GM23248 (cell line): ENCODE results near the gene EVA1B. TPM values are rescaled to one million over a fixed set of nuclear protein-coding genes. Genes with fewer than 3 reads are reported as not detected.

Experiments used
- DNase-seq: peaks from one replicate; pipeline ENCODE4 v3.0.0-alpha.2; 2015
- H2AFZ ChIP-seq: fragments of 200-600 bp; sonication (generic); 2 replicates; pipeline ENCODE4 v1.6.1; 2016; ENCODE audit warnings: antibody characterized with exemption
- H3F3A ChIP-seq: fragments of 200-600 bp; sonication (generic); 2 replicates; pipeline ENCODE4 v1.6.1; 2016; ENCODE audit warnings: mild to moderate bottlenecking, antibody characterized with exemption, mixed run types; ENCODE audit not compliant: insufficient read depth
- H3K27ac ChIP-seq: fragments of 200-600 bp; sonication (generic); 2 replicates; pipeline ENCODE4 v1.5.1; 2016; ENCODE audit warnings: mild to moderate bottlenecking
- H3K27me3 ChIP-seq: fragments of 200-600 bp; sonication (generic); replicated peaks from 2 replicates; pipeline ENCODE4 v1.6.1; 2016; ENCODE audit warnings: mild to moderate bottlenecking; ENCODE audit not compliant: insufficient read depth
- H3K36me3 ChIP-seq: fragments of 200-600 bp; sonication (generic); 2 replicates; pipeline ENCODE4 v1.6.1; 2016; ENCODE audit warnings: low read depth, mild to moderate bottlenecking
- H3K4me1 ChIP-seq: fragments of 200-600 bp; sonication (generic); 2 replicates; pipeline ENCODE4 v1.6.1; 2016; ENCODE audit warnings: mild to moderate bottlenecking; ENCODE audit not compliant: insufficient read depth
- H3K4me2 ChIP-seq: fragments of 200-600 bp; sonication (generic); one replicate; pipeline ENCODE4 v1.6.1; 2016; ENCODE audit warnings: mild to moderate bottlenecking; ENCODE audit not compliant: unreplicated experiment
- H3K4me3 ChIP-seq: fragments of 200-600 bp; sonication (generic); 2 replicates; pipeline ENCODE4 v1.5.1; 2016; ENCODE audit warnings: mild to moderate bottlenecking
- H3K79me2 ChIP-seq: fragments of 200-600 bp; sonication (generic); 2 replicates; pipeline ENCODE4 v1.6.1; 2016; ENCODE audit warnings: mild to moderate bottlenecking; ENCODE audit not compliant: insufficient read depth
- H3K9ac ChIP-seq: fragments of 200-600 bp; sonication (generic); 2 replicates; pipeline ENCODE4 v1.6.1; 2016; ENCODE audit warnings: mild to moderate bottlenecking
- H3K9me2 ChIP-seq: fragments of 200-600 bp; sonication (generic); 2 replicates; pipeline ENCODE4 v1.6.1; 2016; ENCODE audit warnings: mixed run types, mild to moderate bottlenecking, moderate library complexity; ENCODE audit not compliant: insufficient read depth
- H3K9me3 ChIP-seq: fragments of 200-600 bp; sonication (generic); one replicate; pipeline ENCODE4 v1.6.1; 2017; ENCODE audit warnings: low read depth
- H4K20me1 ChIP-seq: fragments of 200-600 bp; sonication (generic); 2 replicates; pipeline ENCODE4 v1.6.0; 2016; ENCODE audit not compliant: insufficient read depth
- EZH2 ChIP-seq: fragments of 200-600 bp; sonication (generic); IDR thresholded peaks from 2 replicates; pipeline ENCODE4 v1.6.1; 2018; ENCODE audit warnings: antibody characterized with exemption, mild to moderate bottlenecking; ENCODE audit not compliant: insufficient read depth, poor library complexity, severe bottlenecking
- EZH2phosphoT487 ChIP-seq: fragments of 200-600 bp; sonication (generic); IDR thresholded peaks from 2 replicates; pipeline ENCODE4 v1.6.1; 2018; ENCODE audit warnings: antibody characterized with exemption, moderate library complexity, mild to moderate bottlenecking, low read depth; ENCODE audit not compliant: insufficient read depth
- WGBS, 2 experiments: methylation state at CpG; one replicate each; pipeline ENCODE4 v1.1.6; 2015 to 2017; ENCODE audit warnings: low lambda C conversion rate in 2 of 2, low coverage in 1 of 2; ENCODE audit errors: missing lambda C conversion rate in 2 of 2; 5-methylcytosine and 5-hydroxymethylcytosine counted together
- in situ Hi-C: fragments of 300-500 bp; cut with MboI; formaldehyde crosslinking; loops from 2 replicates; pipeline ENCODE4 v1.15.0; 2020
- polyA plus RNA-seq: library from polyadenylated mRNA; unstranded; fragments of >200 nt; fragmentation: Nextera tagmentation; extraction: Ambion mirVana; gene quantifications from 2 replicates; pipeline ENCODE4 v1.2.1, GENCODE V29; 2016
- total RNA-seq: library from RNA; depleted of rRNA; stranded (reverse); fragments of >200 nt; shearing (Covaris generic); gene quantifications from 2 replicates; pipeline ENCODE4 v1.2.3, GENCODE V29; 2014

The EVA1B gene
- total and polyA plus RNA-seq, 2 experiments from 2014 or later, result 95.0 to 328 TPM

DNA sequence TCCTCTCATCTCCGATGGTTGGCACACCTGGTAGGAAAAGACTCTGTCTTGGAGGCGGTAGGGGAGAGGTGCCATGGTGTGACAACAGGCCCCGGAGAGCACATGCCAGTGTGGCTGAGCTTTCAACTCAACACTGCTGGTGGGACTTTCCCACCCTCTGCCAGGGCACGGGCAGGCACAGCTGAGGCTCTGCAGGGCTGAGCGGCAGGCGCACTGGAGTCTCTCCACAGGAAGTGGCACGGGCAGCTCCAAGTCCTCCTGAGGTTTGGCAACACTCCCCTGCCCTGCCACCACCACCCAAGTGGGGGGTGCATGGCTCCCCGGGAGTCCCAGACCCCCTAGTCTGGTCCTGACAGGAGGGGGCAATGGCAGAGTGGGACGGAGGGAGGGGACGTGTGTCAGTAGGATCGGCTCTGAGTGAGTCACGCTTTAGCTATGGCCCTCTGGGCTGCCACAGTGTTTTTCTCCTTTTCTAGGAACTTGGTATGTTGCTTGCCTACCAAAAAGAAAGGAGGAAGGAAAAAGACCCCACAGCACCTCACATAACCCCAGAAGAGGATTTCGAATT, 27.3 kb upstream of the EVA1B start:
- Histone ChIP-seq H3K4me3 (peak overlapping the region; percentile 57), H3K9me2 (no peaks in the 10 kb centered on the region), H3K9ac (peak overlapping the region; percentile 82), H3K27ac (peak overlapping the region; percentile 98), H3F3A (peaks cover 47% of the 10 kb centered on the region), H2AFZ (no peak overlapping the region), H4K20me1 (no peaks in the 10 kb centered on the region), H3K4me1 (peaks cover 48% of the 10 kb centered on the region), H3K79me2 (peaks cover 7% of the 10 kb centered on the region; the same call in 1 of the 2 replicates), H3K4me2 (peak overlapping the region; percentile 90), H3K27me3 (no peaks in the 10 kb centered on the region), H3K9me3 (no peaks in the 10 kb centered on the region), H3K36me3 (peaks cover 18% of the 10 kb centered on the region; the same call in 1 of the 2 replicates)
- 5 to 9% methylated on average over 13 of the region's 13 CpGs for WGBS, 2 experiments
- no peak for TF ChIP-seq EZH2phosphoT487
- TF ChIP-seq EZH2, result no peak
- peak; percentile 94 for DNase-seq
- in situ Hi-C loops, result no loop called here

GRCh38 chr1:36349839-36350238, 26.4 kb upstream of the EVA1B start:
- Histone ChIP-seq H3K27ac (peak overlapping the region; percentile 98), H3K9ac (peak overlapping the region; percentile 82), H3K27me3 (no peaks in the 10 kb centered on the region), H3K36me3 (peaks cover 18% of the 10 kb centered on the region; the same call in 1 of the 2 replicates), H3K4me3 (no peak overlapping the region), H3K4me1 (peaks cover 48% of the 10 kb centered on the region), H3K79me2 (peaks cover 7% of the 10 kb centered on the region; the same call in 1 of the 2 replicates), H3K9me3 (no peaks in the 10 kb centered on the region), H3F3A (peaks cover 47% of the 10 kb centered on the region), H3K4me2 (peak overlapping the region; percentile 90), H4K20me1 (no peaks in the 10 kb centered on the region), H3K9me2 (no peaks in the 10 kb centered on the region), H2AFZ (no peak overlapping the region)
- WGBS, 2 experiments, result 24 to 31% methylated on average over 16 of the region's 16 CpGs
- TF ChIP-seq EZH2 (no peak), EZH2phosphoT487 (no peak)
- in situ Hi-C loops, result no loop called here
- peak; percentile 51 for DNase-seq

GRCh38 chr1:36349241-36349671, 25.8 kb upstream of the EVA1B start:
- peaks cover 14% of the 10 kb centered on the region; the same call in 1 of the 2 replicates for H3K36me3 ChIP-seq
- 43 to 49% methylated on average over 7 of the region's 7 CpGs for WGBS, 2 experiments
- DNase-seq, result peak; percentile 81
- no peaks in the 10 kb centered on the region for H4K20me1 ChIP-seq
- peaks cover 47% of the 10 kb centered on the region for H3F3A ChIP-seq
- no peak overlapping the region for H3K4me3 ChIP-seq
- H3K4me2 ChIP-seq, result no peak overlapping the region
- no peaks in the 10 kb centered on the region for H3K9me2 ChIP-seq
- H3K9me3 ChIP-seq, result no peaks in the 10 kb centered on the region
- peaks cover 7% of the 10 kb centered on the region; the same call in 1 of the 2 replicates for H3K79me2 ChIP-seq
- H3K27me3 ChIP-seq, result no peaks in the 10 kb centered on the region
- H2AFZ ChIP-seq, result no peak overlapping the region
- in situ Hi-C loops, result no loop called here
- peak overlapping the region; percentile 82; the same call in 1 of the 2 replicates for H3K9ac ChIP-seq
- TF ChIP-seq EZH2 (no peak), EZH2phosphoT487 (no peak)
- peak overlapping the region; percentile 98 for H3K27ac ChIP-seq
- peaks cover 48% of the 10 kb centered on the region for H3K4me1 ChIP-seq

GRCh38 chr1:36346741-36347370, 23.4 kb upstream of the EVA1B start:
- 97% methylated on average over 7 to 8 of the region's 8 CpGs for WGBS, 2 experiments
- in situ Hi-C loops, result no loop called here

More at GRCh38 chr1:36346741-36347370, 23.4 kb upstream of the EVA1B start:
- no peaks in the 10 kb centered on the region for H3K9me2 ChIP-seq
- no peak overlapping the region for H3K9ac ChIP-seq
- no peak overlapping the region for H2AFZ ChIP-seq
- H3K4me2 ChIP-seq, result no peak overlapping the region
- H3K79me2 ChIP-seq, result peaks cover 7% of the 10 kb centered on the region; the same call in 1 of the 2 replicates
- DNase-seq, result no peak
- no peaks in the 10 kb centered on the region for H4K20me1 ChIP-seq
- peaks cover 40% of the 10 kb centered on the region for H3K4me1 ChIP-seq
- H3F3A ChIP-seq, result peaks cover 34% of the 10 kb centered on the region
- H3K4me3 ChIP-seq, result no peak overlapping the region
- H3K36me3 ChIP-seq, result peaks cover 11% of the 10 kb centered on the region; the same call in 1 of the 2 replicates
- no peak overlapping the region for H3K27ac ChIP-seq
- no peaks in the 10 kb centered on the region for H3K27me3 ChIP-seq
- TF ChIP-seq EZH2 (no peak), EZH2phosphoT487 (no peak)
- no peaks in the 10 kb centered on the region for H3K9me3 ChIP-seq
